ENCODE results near the gene JPH4.

- TF ChIP-seq POLR2A (IDR thresholded peaks at IDR 0.05), result no peak
- TF ChIP-seq CTCF (IDR thresholded peaks at IDR 0.05), result no peak
Measured at GRCh38 chr14:23577710-23578392, 739 bp downstream of the JPH4 start.
